HG03571 (cell line): ENCODE measurements around the gene KRTAP5-3.

ENCODE experiments used
- ATAC-seq: cut with Tn5 transposase; IDR thresholded peaks from one replicate; pipeline ENCODE4 v1.9.1; 2021; ENCODE audit not compliant: unreplicated experiment

KRTAP5-3 gene

GRCh38 chr11:1643146-1643690 is 35.0 kb upstream of the KRTAP5-3 start:
- ATAC-seq = no peak

- no peak for ATAC-seq
These were observed 34.3 kb upstream of the KRTAP5-3 start for GRCh38 chr11:1642288-1643145.

- ATAC-seq = no peak
These were observed 32.8 kb upstream of the KRTAP5-3 start for GRCh38 chr11:1641096-1641495.

- no peak for ATAC-seq
These were observed 32.0 kb upstream of the KRTAP5-3 start for GRCh38 chr11:1640076-1640946.

GRCh38 chr11:1639666-1640065 is 31.4 kb upstream of the KRTAP5-3 start:
- ATAC-seq = no peak

- ATAC-seq = no peak
These were observed 30.9 kb upstream of the KRTAP5-3 start for GRCh38 chr11:1639102-1639620.

- ATAC-seq = no peak
These were observed 30.1 kb upstream of the KRTAP5-3 start for GRCh38 chr11:1638344-1638743.

- ATAC-seq = no peak
These were observed 29.4 kb upstream of the KRTAP5-3 start for GRCh38 chr11:1637628-1638027.

GRCh38 chr11:1636291-1636950 is 28.2 kb upstream of the KRTAP5-3 start:
- ATAC-seq = no peak

- ATAC-seq = no peak
These were observed 25.6 kb upstream of the KRTAP5-3 start for GRCh38 chr11:1633864-1634263.

- ATAC-seq = no peak
These were observed 23.9 kb upstream of the KRTAP5-3 start for GRCh38 chr11:1632053-1632714.

GRCh38 chr11:1631066-1631568 is 22.9 kb upstream of the KRTAP5-3 start:
- no peak for ATAC-seq

GRCh38 chr11:1630271-1630670 is 22.0 kb upstream of the KRTAP5-3 start:
- ATAC-seq = no peak

GRCh38 chr11:1629326-1630185 is 21.3 kb upstream of the KRTAP5-3 start, which contains the start of gene KRTAP5-5:
TSS of gene KRTAP5-5 (plus strand) at chr11:1629775. CDS start at chr11:1629841, 66 bp downstream.
- ATAC-seq = no peak

- no peak for ATAC-seq
These were observed 20.5 kb upstream of the KRTAP5-3 start for GRCh38 chr11:1628506-1629325.

- no peak for ATAC-seq
These were observed 17.3 kb upstream of the KRTAP5-3 start for GRCh38 chr11:1625541-1625940.

GRCh38 chr11:1624621-1625020 is 16.4 kb upstream of the KRTAP5-3 start:
- ATAC-seq = no peak

- ATAC-seq = no peak
These were observed 15.5 kb upstream of the KRTAP5-3 start for GRCh38 chr11:1623716-1624115.
